Large intestine (tissue), 3 donors: ENCODE data around the gene PDE3A. TPM values are rescaled to one million over a fixed set of nuclear protein-coding genes. Genes with fewer than 3 reads are reported as not detected.

Experiments used
- DNase-seq, 2 donors: peaks; one replicate each; pipeline versions ENCODE4 v3.0.0 to v3.0.0-alpha.2; 2013
- H3K27ac ChIP-seq: one replicate; pipeline ENCODE4 v1.5.1; 2013; ENCODE audit warnings: low read length
- H3K27me3 ChIP-seq: 2 replicates; pipeline ENCODE4 v1.6.1; 2013; ENCODE audit warnings: low read length; ENCODE audit not compliant: control insufficient read depth, insufficient read depth
- H3K36me3 ChIP-seq: 2 replicates; pipeline ENCODE4 v1.6.1; 2013; ENCODE audit warnings: low read length; ENCODE audit not compliant: control insufficient read depth, insufficient read depth
- H3K4me1 ChIP-seq: one replicate; pipeline ENCODE4 v1.6.1; 2013; ENCODE audit warnings: low read length; ENCODE audit not compliant: control insufficient read depth, insufficient read depth
- H3K4me3 ChIP-seq: one replicate; pipeline ENCODE4 v1.5.1; 2013; ENCODE audit warnings: low read length
- H3K9me3 ChIP-seq: one replicate; pipeline ENCODE4 v1.6.1; 2013; ENCODE audit warnings: mild to moderate bottlenecking, low read depth, low read length, moderate library complexity; ENCODE audit not compliant: control insufficient read depth
- WGBS: methylation state at CpG from one replicate; pipeline ENCODE4 v1.1.5; 2013; ENCODE audit warnings: low lambda C conversion rate; ENCODE audit not compliant: insufficient coverage; 5-methylcytosine and 5-hydroxymethylcytosine counted together
- polyA plus RNA-seq: library from polyadenylated mRNA; unstranded; fragments of 120-200 nt; gene quantifications from one replicate; pipeline ENCODE4 v1.2.1, GENCODE V29; 2013

The PDE3A gene
- polyA plus RNA-seq, 1 donor, result 62.0 TPM

GRCh38 chr12:20643822-20644221, 275.5 kb downstream of the PDE3A start:
- no peaks in the 10 kb centered on the region for H3K27me3 ChIP-seq
- WGBS, result 100% methylated on average over 1 of the region's 2 CpGs
- peaks cover 35% of the 10 kb centered on the region for H3K36me3 ChIP-seq
- DNase-seq, result no peak
- no peaks in the 10 kb centered on the region for H3K9me3 ChIP-seq
- H3K4me1 ChIP-seq, result no peaks in the 10 kb centered on the region
- no peak overlapping the region for H3K4me3 ChIP-seq
- no peak overlapping the region for H3K27ac ChIP-seq

DNA sequence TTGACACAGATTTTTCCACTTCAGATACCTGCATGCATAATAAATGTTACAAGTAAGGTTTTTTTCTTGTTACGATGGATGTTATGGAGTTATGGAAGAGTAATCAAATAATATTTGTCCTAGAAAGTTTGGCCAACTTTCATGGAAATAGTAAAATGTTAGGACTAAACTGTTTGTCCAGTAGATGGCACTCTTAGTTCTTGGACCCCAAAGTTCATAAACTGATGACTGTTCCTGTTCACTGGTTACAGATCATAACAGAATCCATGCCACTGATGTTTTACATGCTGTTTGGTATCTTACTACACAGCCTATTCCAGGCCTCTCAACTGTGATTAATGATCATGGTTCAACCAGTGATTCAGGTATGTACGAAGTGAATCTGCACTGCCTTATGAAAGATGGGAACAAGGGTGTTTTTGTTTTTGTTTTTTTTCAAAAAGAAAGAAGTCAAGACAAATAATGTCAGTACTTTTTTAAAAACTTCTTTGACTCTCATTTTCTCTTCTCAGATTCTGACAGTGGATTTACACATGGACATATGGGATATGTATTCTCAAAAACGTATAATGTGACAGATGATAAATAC, 278.0 kb downstream of the PDE3A start:
- DNase-seq, result peak in 1 of 2 donors; percentile 18
- Histone ChIP-seq H3K27ac (no peak overlapping the region), H3K4me3 (no peak overlapping the region), H3K4me1 (no peaks in the 10 kb centered on the region), H3K36me3 (peaks cover 39% of the 10 kb centered on the region), H3K9me3 (no peaks in the 10 kb centered on the region), H3K27me3 (no peaks in the 10 kb centered on the region)
- 100% methylated on average over 1 of the region's 3 CpGs for WGBS

GRCh38 chr12:20653871-20654270, 285.5 kb downstream of the PDE3A start:
- DNase-seq, result no peak
- no peak overlapping the region for H3K27ac ChIP-seq
- no peaks in the 10 kb centered on the region for H3K4me1 ChIP-seq
- no peaks in the 10 kb centered on the region for H3K27me3 ChIP-seq
- peaks cover 60% of the 10 kb centered on the region for H3K36me3 ChIP-seq
- no peak overlapping the region for H3K4me3 ChIP-seq
- no peaks in the 10 kb centered on the region for H3K9me3 ChIP-seq
- whole genome bisulfite sequencing, result 80% methylated on average over 1 of the region's 2 CpGs

DNA sequence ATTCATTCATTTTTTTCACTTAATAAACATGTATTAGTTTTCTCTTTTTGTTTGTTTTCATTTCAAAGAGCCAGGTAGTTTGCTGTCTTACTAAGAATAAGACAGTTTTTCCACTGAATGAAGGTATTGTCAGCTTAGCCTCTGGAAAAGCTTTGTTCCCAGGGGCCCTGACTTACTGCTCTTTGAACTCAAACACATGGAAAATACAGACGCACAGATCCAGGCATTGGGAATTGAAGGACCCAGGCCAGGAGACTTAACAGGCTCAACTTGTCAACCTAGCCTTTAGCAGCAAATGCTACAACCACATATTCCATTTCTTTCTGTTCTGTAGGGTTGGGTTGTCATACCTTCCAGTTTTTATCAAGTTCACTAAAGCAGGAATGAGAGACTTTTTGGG, 288.3 kb downstream of the PDE3A start:
- peaks cover 69% of the 10 kb centered on the region for H3K36me3 ChIP-seq
- no CpG with 5 or more reads among the region's 1 CpG for WGBS
- no peaks in the 10 kb centered on the region for H3K27me3 ChIP-seq
- H3K9me3 ChIP-seq, result peaks cover 13% of the 10 kb centered on the region
- H3K4me3 ChIP-seq, result no peak overlapping the region
- DNase-seq, result no peak
- no peaks in the 10 kb centered on the region for H3K4me1 ChIP-seq
- no peak overlapping the region for H3K27ac ChIP-seq

DNA sequence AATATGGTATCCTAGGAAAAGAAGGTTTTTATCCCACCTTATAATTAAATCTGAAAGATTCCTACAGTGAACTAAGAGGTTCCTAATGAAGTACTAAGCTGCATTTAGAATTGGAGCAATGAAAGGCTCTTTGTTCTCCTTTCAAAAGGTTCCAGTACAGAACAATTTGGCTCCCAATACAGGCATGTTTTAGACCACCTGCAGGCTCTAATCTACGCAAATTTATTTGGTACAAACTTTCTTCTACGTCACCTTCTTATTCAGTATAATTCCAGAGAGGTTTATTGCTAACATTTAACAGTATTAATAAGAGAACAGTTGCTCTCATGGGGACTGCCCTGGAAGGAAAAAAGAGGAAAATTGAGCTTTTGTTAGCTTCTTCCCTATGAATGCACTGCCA, 289.2 kb downstream of the PDE3A start:
- H3K4me3 ChIP-seq, result no peak overlapping the region
- H3K4me1 ChIP-seq, result no peaks in the 10 kb centered on the region
- H3K27ac ChIP-seq, result no peak overlapping the region
- peaks cover 20% of the 10 kb centered on the region for H3K9me3 ChIP-seq
- WGBS, result 100% methylated on average over 2 of the region's 2 CpGs
- DNase-seq, result no peak
- no peaks in the 10 kb centered on the region for H3K27me3 ChIP-seq
- H3K36me3 ChIP-seq, result peaks cover 78% of the 10 kb centered on the region

DNA sequence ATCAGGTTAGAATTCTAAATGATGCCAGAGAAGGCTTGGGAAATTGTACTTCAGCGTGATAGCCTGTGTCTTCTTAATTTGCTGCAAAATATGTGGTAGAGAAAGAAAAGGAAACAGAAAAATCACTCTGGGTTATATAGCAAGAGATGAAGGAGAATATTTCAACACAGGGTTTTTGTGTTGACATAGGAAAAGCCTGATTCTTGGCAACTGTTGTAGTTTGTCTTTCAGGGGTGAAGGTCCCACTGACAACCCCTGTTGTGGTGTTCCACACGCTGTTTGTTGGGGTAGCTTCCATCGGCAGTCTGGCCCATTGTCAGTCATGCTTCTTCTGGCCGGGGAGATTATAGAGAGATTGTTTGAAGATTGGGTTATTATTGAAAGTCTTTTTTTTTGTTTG, 313.0 kb downstream of the PDE3A start:
- WGBS, result no CpG with 5 or more reads among the region's 4 CpGs
- no peak overlapping the region for H3K27ac ChIP-seq
- H3K36me3 ChIP-seq, result peaks cover 39% of the 10 kb centered on the region
- H3K27me3 ChIP-seq, result no peaks in the 10 kb centered on the region
- H3K4me3 ChIP-seq, result no peak overlapping the region
- H3K4me1 ChIP-seq, result no peaks in the 10 kb centered on the region
- peaks cover 3% of the 10 kb centered on the region for H3K9me3 ChIP-seq
- no peak for DNase-seq

- no CpG with 5 or more reads among the region's 6 CpGs for WGBS
- Histone ChIP-seq H3K27ac (no peak within 1 kb of the TSS), H3K4me3 (no peak within 1 kb of the TSS), H3K27me3 (no peaks in the 10 kb centered on the region), H3K9me3 (no peaks in the 10 kb centered on the region), H3K4me1 (no peaks in the 10 kb centered on the region), H3K36me3 (no peaks in the 10 kb centered on the region)
- no peak for DNase-seq
Observed at GRCh38 chr12:20695232-20695631, 326.9 kb downstream of the PDE3A start, which contains the start of gene SLCO1C1. TSS of gene SLCO1C1 (plus strand) at chr12:20695332. CDS start at chr12:20699577, 4,245 bp downstream.

DNA sequence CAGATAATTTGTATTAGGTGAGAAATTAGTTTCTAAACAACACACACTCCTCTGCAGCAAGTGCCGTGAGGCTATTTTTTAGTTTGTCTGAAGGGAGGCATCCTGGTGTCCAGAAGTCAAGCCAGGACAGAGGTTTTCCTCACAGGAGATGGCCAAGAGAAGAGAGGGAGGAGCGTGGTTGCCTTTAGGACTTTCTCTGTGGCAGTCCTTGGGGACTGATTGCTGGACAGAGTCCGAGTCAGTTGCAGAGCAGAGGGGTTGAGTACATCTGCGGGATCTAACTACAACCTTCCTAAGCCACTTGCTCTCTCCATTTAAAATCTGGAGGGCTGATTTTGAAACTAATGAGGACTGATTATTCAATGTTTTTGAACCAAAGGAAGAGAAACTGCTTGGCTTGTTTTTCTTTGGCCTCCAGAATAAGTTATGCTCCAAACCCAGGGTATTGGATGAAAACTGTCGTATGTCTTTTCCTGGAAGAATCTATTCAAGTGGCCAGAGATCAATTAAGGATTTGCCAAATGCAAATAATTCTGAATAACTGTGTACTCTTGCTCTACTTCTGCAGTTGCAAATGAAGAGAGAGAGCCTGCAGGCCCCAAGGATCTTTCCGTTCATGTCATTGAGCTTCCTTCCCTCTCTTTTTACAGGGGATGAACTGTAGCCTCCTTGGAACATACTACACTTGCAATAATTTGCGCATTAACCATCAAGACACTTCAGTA, 328.0 kb downstream of the PDE3A start:
- DNase-seq, result no peak
- H3K27ac ChIP-seq, result no peak overlapping the region
- H3K36me3 ChIP-seq, result no peaks in the 10 kb centered on the region
- H3K9me3 ChIP-seq, result no peaks in the 10 kb centered on the region
- H3K27me3 ChIP-seq, result no peaks in the 10 kb centered on the region
- WGBS, result 100% methylated on average over 1 of the region's 7 CpGs
- H3K4me3 ChIP-seq, result no peak overlapping the region
- no peaks in the 10 kb centered on the region for H3K4me1 ChIP-seq

DNA sequence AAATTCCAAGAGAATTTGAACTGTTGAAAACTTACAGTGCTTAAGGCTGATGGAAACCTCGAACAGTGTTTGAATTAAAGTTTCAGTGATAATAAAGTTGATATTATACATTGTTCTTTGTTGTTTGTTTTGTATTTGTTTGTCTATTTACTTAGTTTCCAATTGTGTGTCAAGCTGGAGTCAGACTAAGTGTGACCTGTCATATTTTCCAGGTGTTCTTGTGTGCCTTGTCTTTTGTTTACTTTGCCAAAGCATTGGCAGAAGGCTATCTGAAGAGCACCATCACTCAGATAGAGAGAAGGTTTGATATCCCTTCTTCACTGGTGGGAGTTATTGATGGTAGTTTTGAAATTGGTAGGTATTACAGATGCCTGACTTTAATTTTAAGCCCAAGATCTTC, 332.8 kb downstream of the PDE3A start:
- Histone ChIP-seq H3K27ac (no peak overlapping the region), H3K4me1 (no peaks in the 10 kb centered on the region), H3K4me3 (no peak overlapping the region), H3K27me3 (no peaks in the 10 kb centered on the region), H3K36me3 (no peaks in the 10 kb centered on the region), H3K9me3 (no peaks in the 10 kb centered on the region)
- DNase-seq, result no peak
- no CpG with 5 or more reads among the region's 1 CpG for WGBS

GRCh38 chr12:20704860-20705259, 336.5 kb downstream of the PDE3A start:
- WGBS, result 76% methylated on average over 5 of the region's 6 CpGs
- no peaks in the 10 kb centered on the region for H3K36me3 ChIP-seq

GRCh38 chr12:20711846-20712245, 343.5 kb downstream of the PDE3A start:
- 60% methylated on average over 3 of the region's 3 CpGs for WGBS
- Histone ChIP-seq H3K4me3 (no peak overlapping the region), H3K27me3 (no peaks in the 10 kb centered on the region), H3K27ac (no peak overlapping the region), H3K9me3 (no peaks in the 10 kb centered on the region), H3K4me1 (no peaks in the 10 kb centered on the region), H3K36me3 (no peaks in the 10 kb centered on the region)
- DNase-seq, result no peak

More at GRCh38 chr12:20704860-20705259, 336.5 kb downstream of the PDE3A start:
- no peak for DNase-seq
- no peaks in the 10 kb centered on the region for H3K4me1 ChIP-seq
- no peaks in the 10 kb centered on the region for H3K27me3 ChIP-seq
- no peak overlapping the region for H3K4me3 ChIP-seq
- no peaks in the 10 kb centered on the region for H3K9me3 ChIP-seq
- H3K27ac ChIP-seq, result no peak overlapping the region
